ENCODE measurements around the gene RPL3.
"Not testable (repeated sequence)": the region's sequence is repeated elsewhere in the genome, so short reads cannot be mapped to it uniquely, and the experiment has no call there.

RPL3 gene

DNA sequence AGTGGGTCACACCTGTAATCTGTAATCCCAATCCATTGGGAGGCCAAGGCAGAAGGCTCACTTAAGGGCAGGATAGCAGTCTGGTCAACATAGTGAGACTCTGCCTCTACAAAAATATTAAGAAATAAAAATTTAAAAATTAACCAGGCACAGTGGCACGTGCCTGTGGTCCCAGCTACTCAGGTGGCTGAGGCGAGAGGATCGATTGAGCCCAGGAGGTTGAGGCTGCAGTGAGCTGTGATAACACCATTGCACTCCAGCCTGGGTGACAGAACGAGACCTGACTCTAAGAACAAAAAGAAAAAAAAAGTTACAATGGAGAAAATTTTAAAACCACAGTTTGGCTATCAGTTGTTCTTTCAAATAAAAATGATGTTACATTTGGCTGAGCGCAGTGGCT, 17.0 kb upstream of the RPL3 start:
- Histone ChIP-seq H3K36me3 (ENCODE audit: insufficient read depth, low read length) (no peaks in the 10 kb centered on the region), H3K4me1 (ENCODE audit: control insufficient read depth, insufficient read depth, low read length, unreplicated experiment) (peaks cover 2% of the 10 kb centered on the region), H3K79me2 (ENCODE audit: control insufficient read depth, insufficient read depth, low read length, unreplicated experiment) (no peaks in the 10 kb centered on the region), H3K4me3 (ENCODE audit: low read depth, low read length) (no peak overlapping the region), H3K27me3 (ENCODE audit: insufficient read depth, low read length) (no peaks in the 10 kb centered on the region), H2AFZ (ENCODE audit: low read length, unreplicated experiment) (no peak overlapping the region), H3K27ac (ENCODE audit: low read depth, low read length) (no peak overlapping the region)

DNA sequence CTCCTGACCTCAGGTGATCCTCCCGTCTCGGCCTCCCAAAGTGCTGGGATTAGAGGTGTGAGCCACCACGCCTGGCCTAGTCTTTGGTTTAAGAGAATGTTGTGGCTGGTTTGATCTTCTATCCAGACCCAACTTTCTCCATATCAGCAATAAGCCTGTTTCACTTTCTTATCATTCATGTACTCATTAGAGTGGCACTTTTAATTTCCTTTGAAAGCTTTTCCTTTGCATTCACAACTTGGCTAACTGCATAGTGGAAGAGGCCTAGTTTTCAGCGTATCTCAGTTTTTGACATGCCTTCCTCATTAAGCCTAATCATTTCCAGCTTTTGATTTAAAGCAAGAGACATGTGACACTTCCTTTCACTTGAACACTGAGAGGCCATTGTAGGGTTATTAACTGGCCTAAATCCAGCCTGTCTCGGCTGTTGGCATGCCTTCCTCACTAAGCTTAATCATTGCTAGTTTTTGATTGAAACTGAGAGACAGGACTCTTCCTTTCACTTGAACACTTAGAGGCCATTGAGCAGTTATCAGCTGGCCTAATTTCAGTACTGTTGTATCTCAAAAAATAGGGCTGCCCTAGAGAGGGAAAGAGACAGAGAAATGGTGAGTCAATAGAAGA, 13.1 kb upstream of the RPL3 start:
- H3K27ac ChIP-seq (ENCODE audit: low read depth, low read length): no peak overlapping the region
- H3K4me1 ChIP-seq (ENCODE audit: control insufficient read depth, insufficient read depth, low read length, unreplicated experiment): peaks cover 2% of the 10 kb centered on the region
- no peaks in the 10 kb centered on the region for H3K27me3 ChIP-seq (ENCODE audit: insufficient read depth, low read length)
- H3K36me3 ChIP-seq (ENCODE audit: insufficient read depth, low read length): no peaks in the 10 kb centered on the region
- no peaks in the 10 kb centered on the region for H3K79me2 ChIP-seq (ENCODE audit: control insufficient read depth, insufficient read depth, low read length, unreplicated experiment)
- H3K4me3 ChIP-seq (ENCODE audit: low read depth, low read length): no peak overlapping the region
- peak overlapping the region; percentile 68 for H2AFZ ChIP-seq (ENCODE audit: low read length, unreplicated experiment)

DNA sequence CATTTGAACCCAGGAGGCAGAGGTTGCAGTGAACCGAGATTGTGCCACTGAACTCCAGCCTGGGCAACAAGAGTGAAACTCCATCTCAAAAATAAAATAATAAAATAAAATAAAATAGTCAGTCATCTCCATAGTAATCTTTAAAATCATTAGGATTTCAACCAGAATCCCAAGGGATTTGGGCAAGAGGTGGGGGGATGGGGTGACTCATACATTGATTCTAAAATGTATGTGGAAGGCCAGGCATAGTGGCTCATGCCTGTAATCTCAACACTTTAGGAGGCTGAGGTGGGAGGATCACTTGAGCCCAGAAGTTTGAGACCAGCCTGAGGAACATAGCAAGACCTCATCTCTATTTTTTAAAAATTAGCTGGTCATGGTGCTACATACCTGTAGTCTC, 11.1 kb upstream of the RPL3 start:
- H3K27me3 ChIP-seq (ENCODE audit: insufficient read depth, low read length); H3K36me3 ChIP-seq (ENCODE audit: insufficient read depth, low read length): not testable (repeated sequence)

GRCh38 chr22:39327995-39328754, 8.8 kb upstream of the RPL3 start:
- Histone ChIP-seq H3K79me2 (ENCODE audit: control insufficient read depth, insufficient read depth, low read length, unreplicated experiment) (no peaks in the 10 kb centered on the region), H3K4me1 (ENCODE audit: control insufficient read depth, insufficient read depth, low read length, unreplicated experiment) (peaks cover 2% of the 10 kb centered on the region), H3K36me3 (ENCODE audit: insufficient read depth, low read length) (no peaks in the 10 kb centered on the region), H3K27ac (ENCODE audit: low read depth, low read length) (no peak overlapping the region), H3K4me3 (ENCODE audit: low read depth, low read length) (no peak overlapping the region), H2AFZ (ENCODE audit: low read length, unreplicated experiment) (no peak overlapping the region), H3K27me3 (ENCODE audit: insufficient read depth, low read length) (no peaks in the 10 kb centered on the region)

More for the DNA sequence above, 11.1 kb upstream of the RPL3 start:
- H3K4me1 ChIP-seq (ENCODE audit: control insufficient read depth, insufficient read depth, low read length, unreplicated experiment); H2AFZ ChIP-seq (ENCODE audit: low read length, unreplicated experiment); H3K4me3 ChIP-seq (ENCODE audit: low read depth, low read length); H3K27ac ChIP-seq (ENCODE audit: low read depth, low read length); H3K79me2 ChIP-seq (ENCODE audit: control insufficient read depth, insufficient read depth, low read length, unreplicated experiment): not testable (repeated sequence)

- Histone ChIP-seq H3K4me1 (ENCODE audit: control insufficient read depth, insufficient read depth, low read length, unreplicated experiment) (no peaks in the 10 kb centered on the region), H3K27ac (ENCODE audit: low read depth, low read length) (no peak overlapping the region), H3K27me3 (ENCODE audit: insufficient read depth, low read length) (no peaks in the 10 kb centered on the region), H3K79me2 (ENCODE audit: control insufficient read depth, insufficient read depth, low read length, unreplicated experiment) (no peaks in the 10 kb centered on the region), H2AFZ (ENCODE audit: low read length, unreplicated experiment) (no peak overlapping the region), H3K36me3 (ENCODE audit: insufficient read depth, low read length) (no peaks in the 10 kb centered on the region), H3K4me3 (ENCODE audit: low read depth, low read length) (no peak overlapping the region)
Observed at GRCh38 chr22:39325392-39325932, 6.0 kb upstream of the RPL3 start.

DNA sequence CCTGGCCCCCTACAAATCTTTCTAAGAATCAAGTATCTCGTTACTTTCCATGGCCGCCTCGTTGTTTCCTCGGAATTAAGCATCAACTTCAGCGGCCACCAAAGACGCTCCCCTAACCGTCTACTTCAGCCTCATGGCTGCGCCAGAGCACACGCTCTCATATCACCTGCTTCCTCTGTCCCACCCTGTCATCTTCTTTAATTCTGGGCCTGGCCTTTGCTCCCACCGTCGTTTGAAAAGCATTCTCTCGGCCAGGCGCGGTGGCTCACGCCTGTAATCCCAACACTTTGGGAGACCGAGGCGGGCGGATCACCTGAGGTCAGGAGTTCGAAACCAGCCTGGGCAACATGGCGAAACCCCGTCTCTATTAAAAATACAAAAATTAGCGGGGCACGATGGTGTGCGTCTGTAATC, 1.2 kb upstream of the RPL3 start:
- H2AFZ ChIP-seq (ENCODE audit: low read length, unreplicated experiment); H3K4me3 ChIP-seq (ENCODE audit: low read depth, low read length); H3K27me3 ChIP-seq (ENCODE audit: insufficient read depth, low read length); H3K4me1 ChIP-seq (ENCODE audit: control insufficient read depth, insufficient read depth, low read length, unreplicated experiment): not testable (repeated sequence)
- Histone ChIP-seq H3K27ac (ENCODE audit: low read depth, low read length) (peak overlapping the region; percentile 93; the same call in 1 of the 2 replicates), H3K79me2 (ENCODE audit: control insufficient read depth, insufficient read depth, low read length, unreplicated experiment) (peaks cover 37% of the 10 kb centered on the region), H3K36me3 (ENCODE audit: insufficient read depth, low read length) (peaks cover 26% of the 10 kb centered on the region)

- H3K27ac ChIP-seq (ENCODE audit: low read depth, low read length): peak overlapping the region; percentile 93
- H3K79me2 ChIP-seq (ENCODE audit: control insufficient read depth, insufficient read depth, low read length, unreplicated experiment): peaks cover 56% of the 10 kb centered on the region
- no peak overlapping the region for H2AFZ ChIP-seq (ENCODE audit: low read length, unreplicated experiment)
- peaks cover 12% of the 10 kb centered on the region for H3K4me1 ChIP-seq (ENCODE audit: control insufficient read depth, insufficient read depth, low read length, unreplicated experiment)
- peak overlapping the region; percentile 99 for H3K4me3 ChIP-seq (ENCODE audit: low read depth, low read length)
- H3K27me3 ChIP-seq (ENCODE audit: insufficient read depth, low read length): no peaks in the 10 kb centered on the region
- peaks cover 43% of the 10 kb centered on the region for H3K36me3 ChIP-seq (ENCODE audit: insufficient read depth, low read length)
Observed at GRCh38 chr22:39318507-39319283, 728 bp downstream of the RPL3 start.

DNA sequence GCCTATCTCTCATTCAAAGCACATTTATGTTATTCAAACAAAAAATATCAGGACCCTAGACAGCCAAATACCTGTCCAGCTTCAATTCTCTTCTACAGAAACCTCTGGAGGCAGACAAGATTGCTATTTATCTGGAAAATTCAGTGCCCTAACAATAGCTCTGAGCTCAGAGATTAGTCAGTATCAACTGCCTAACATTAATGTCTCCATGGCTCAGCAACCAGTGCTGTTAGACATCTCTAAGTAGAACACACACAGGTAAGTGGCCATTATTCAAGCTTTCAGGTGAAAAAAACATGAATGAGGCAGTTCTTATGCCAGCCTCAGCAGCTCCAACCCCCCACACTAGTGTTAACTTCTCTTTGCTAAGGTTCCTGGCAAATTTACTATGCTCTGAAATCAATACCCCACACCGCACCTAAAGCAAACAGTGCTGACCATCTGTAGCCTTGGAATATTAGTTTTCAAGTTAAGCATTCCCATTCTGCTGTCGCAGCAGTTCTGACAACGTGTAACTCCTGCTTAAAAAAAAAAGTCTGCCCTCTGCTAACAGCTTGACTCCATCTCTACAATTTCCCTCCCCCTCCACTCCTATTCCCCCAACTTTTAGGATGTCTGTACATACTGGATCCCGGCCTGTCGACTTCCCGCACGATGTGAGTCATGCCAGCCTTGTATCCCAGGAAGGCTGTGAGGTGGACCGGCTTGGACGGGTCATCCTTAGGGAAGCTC, 1.5 kb downstream of the RPL3 start:
- Histone ChIP-seq H2AFZ (ENCODE audit: low read length, unreplicated experiment) (no peak overlapping the region), H3K4me1 (ENCODE audit: control insufficient read depth, insufficient read depth, low read length, unreplicated experiment) (peaks cover 16% of the 10 kb centered on the region), H3K36me3 (ENCODE audit: insufficient read depth, low read length) (peaks cover 44% of the 10 kb centered on the region), H3K4me3 (ENCODE audit: low read depth, low read length) (peak overlapping the region; percentile 99), H3K27me3 (ENCODE audit: insufficient read depth, low read length) (no peaks in the 10 kb centered on the region), H3K27ac (ENCODE audit: low read depth, low read length) (peak overlapping the region; percentile 93), H3K79me2 (ENCODE audit: control insufficient read depth, insufficient read depth, low read length, unreplicated experiment) (peaks cover 58% of the 10 kb centered on the region)

- H3K36me3 ChIP-seq (ENCODE audit: insufficient read depth, low read length): peaks cover 44% of the 10 kb centered on the region
- H2AFZ ChIP-seq (ENCODE audit: low read length, unreplicated experiment): no peak overlapping the region
- H3K79me2 ChIP-seq (ENCODE audit: control insufficient read depth, insufficient read depth, low read length, unreplicated experiment): peaks cover 58% of the 10 kb centered on the region
- no peaks in the 10 kb centered on the region for H3K27me3 ChIP-seq (ENCODE audit: insufficient read depth, low read length)
- H3K4me3 ChIP-seq (ENCODE audit: low read depth, low read length): peak overlapping the region; percentile 99
- H3K4me1 ChIP-seq (ENCODE audit: control insufficient read depth, insufficient read depth, low read length, unreplicated experiment): peaks cover 16% of the 10 kb centered on the region
- H3K27ac ChIP-seq (ENCODE audit: low read depth, low read length): peak overlapping the region; percentile 93
Observed at GRCh38 chr22:39317084-39317774, 2.2 kb downstream of the RPL3 start.

Measured in ACC112 (cell line).